Lower lobe of right lung (tissue), 2 donors: ENCODE data around the gene MMP13. TPM values are rescaled to one million over a fixed set of nuclear protein-coding genes. Genes with fewer than 3 reads are reported as not detected.

Experiments
- ATAC-seq, 2 donors: fragments of 200-7000 bp; cut with Tn5 transposase; one replicate each; pipeline ENCODE4 v1.9.1; 2020 to 2022; ENCODE audit warnings: mild to moderate bottlenecking in 2 of 2, moderate library complexity in 2 of 2
- DNase-seq: peaks from one replicate; pipeline ENCODE4 v3.0.0-alpha.2; 2020
- H3K27ac ChIP-seq: fragments of 200-600 bp; one replicate; pipeline ENCODE4 v1.8.0; 2022
- H3K27me3 ChIP-seq: fragments of 200-600 bp; one replicate; pipeline ENCODE4 v1.8.0; 2022; ENCODE audit warnings: low read depth
- H3K36me3 ChIP-seq: fragments of 200-600 bp; one replicate; pipeline ENCODE4 v1.8.0; 2022; ENCODE audit warnings: mild to moderate bottlenecking
- H3K4me1 ChIP-seq: fragments of 200-600 bp; one replicate; pipeline ENCODE4 v1.8.0; 2022
- H3K4me3 ChIP-seq: fragments of 200-600 bp; one replicate; pipeline ENCODE4 v1.8.0; 2022; ENCODE audit warnings: mild to moderate bottlenecking
- H3K9me3 ChIP-seq: fragments of 200-600 bp; one replicate; pipeline ENCODE4 v1.8.0; 2022
- intact Hi-C: fragments of 100-400 bp; cut with DNase I; formaldehyde crosslinking; loops from one replicate; pipeline ENCODE4 v1.11.0; 2022
- total RNA-seq: library from RNA; stranded (reverse); fragmentation: NEBNext Ultra II Directional; extraction: Animal tissue kit (Norgen Biotek cat#: 25700); gene quantifications from one replicate; pipeline ENCODE4 v1.2.1, GENCODE V29; 2021
- TF ChIP-seq, protein P1 (sequence below): fragments of 200-600 bp; IDR thresholded peaks from one replicate; pipeline ENCODE4 v1.8.0; 2022; ENCODE audit warnings: antibody characterized with exemption, mild to moderate bottlenecking
- donor health status: DM: no; HTN: yes; CAD: no; lungs with severe emphysema.

MMP13 gene
- total RNA-seq, 1 donor from 2014 or later = not detected

- DNase-seq = no peak
- peak in 1 of 2 donors; percentile 47 for ATAC-seq
- Histone ChIP-seq H3K27ac (no peak overlapping the region), H3K36me3 (no peaks in the 10 kb centered on the region), H3K27me3 (no peaks in the 10 kb centered on the region), H3K4me1 (no peaks in the 10 kb centered on the region), H3K9me3 (no peaks in the 10 kb centered on the region), H3K4me3 (no peak overlapping the region)
- intact Hi-C loops = no loop called here
- TF ChIP-seq, protein P1, sequence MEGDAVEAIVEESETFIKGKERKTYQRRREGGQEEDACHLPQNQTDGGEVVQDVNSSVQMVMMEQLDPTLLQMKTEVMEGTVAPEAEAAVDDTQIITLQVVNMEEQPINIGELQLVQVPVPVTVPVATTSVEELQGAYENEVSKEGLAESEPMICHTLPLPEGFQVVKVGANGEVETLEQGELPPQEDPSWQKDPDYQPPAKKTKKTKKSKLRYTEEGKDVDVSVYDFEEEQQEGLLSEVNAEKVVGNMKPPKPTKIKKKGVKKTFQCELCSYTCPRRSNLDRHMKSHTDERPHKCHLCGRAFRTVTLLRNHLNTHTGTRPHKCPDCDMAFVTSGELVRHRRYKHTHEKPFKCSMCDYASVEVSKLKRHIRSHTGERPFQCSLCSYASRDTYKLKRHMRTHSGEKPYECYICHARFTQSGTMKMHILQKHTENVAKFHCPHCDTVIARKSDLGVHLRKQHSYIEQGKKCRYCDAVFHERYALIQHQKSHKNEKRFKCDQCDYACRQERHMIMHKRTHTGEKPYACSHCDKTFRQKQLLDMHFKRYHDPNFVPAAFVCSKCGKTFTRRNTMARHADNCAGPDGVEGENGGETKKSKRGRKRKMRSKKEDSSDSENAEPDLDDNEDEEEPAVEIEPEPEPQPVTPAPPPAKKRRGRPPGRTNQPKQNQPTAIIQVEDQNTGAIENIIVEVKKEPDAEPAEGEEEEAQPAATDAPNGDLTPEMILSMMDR = no peak
These were observed 20.0 kb downstream of the MMP13 start for GRCh38 chr11:102935514-102935913.

DNA sequence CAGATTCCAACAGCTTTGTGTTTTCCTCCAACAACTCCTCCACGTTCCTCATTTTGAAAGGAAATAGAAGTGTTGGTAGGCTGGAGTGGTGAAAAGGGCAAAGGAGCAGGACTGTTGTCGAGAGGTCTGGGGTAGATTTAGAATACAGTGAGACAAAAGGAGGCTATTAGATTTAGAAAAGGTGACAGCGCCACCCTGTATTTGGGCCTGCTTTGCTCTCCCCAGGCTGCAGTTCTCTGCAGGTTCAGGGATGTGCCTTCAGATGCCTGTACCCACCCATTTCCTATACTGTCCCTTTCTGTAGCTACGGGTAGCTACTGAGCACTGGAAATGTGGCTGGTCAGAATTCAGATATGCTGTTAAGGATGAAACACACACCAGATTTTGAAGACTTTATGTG lies 20.8 kb downstream of the MMP13 start:
- no peak for DNase-seq
- Histone ChIP-seq H3K36me3 (no peaks in the 10 kb centered on the region), H3K4me3 (no peak overlapping the region), H3K9me3 (no peaks in the 10 kb centered on the region), H3K4me1 (no peaks in the 10 kb centered on the region), H3K27me3 (no peaks in the 10 kb centered on the region), H3K27ac (no peak overlapping the region)
- intact Hi-C loops = no loop called here
- TF ChIP-seq, protein P1 = no peak
- no peak for ATAC-seq

- H3K9me3 ChIP-seq = no peaks in the 10 kb centered on the region
- peak; percentile 36 to 55 for ATAC-seq
- TF ChIP-seq, protein P1 = no peak
These were observed 21.9 kb downstream of the MMP13 start for GRCh38 chr11:102933627-102934026.

GRCh38 chr11:102932678-102933077 lies 22.9 kb downstream of the MMP13 start:
- no peak overlapping the region for H3K27ac ChIP-seq
- DNase-seq (no peak), ATAC-seq (peak in 1 of 2 donors; percentile 41)
- TF ChIP-seq, protein P1 = no peak
- no peak overlapping the region for H3K4me3 ChIP-seq
- H3K4me1 ChIP-seq = no peaks in the 10 kb centered on the region
- no peaks in the 10 kb centered on the region for H3K36me3 ChIP-seq
- H3K9me3 ChIP-seq = no peaks in the 10 kb centered on the region
- intact Hi-C loops = no loop called here
- no peaks in the 10 kb centered on the region for H3K27me3 ChIP-seq

More at GRCh38 chr11:102933627-102934026, 21.9 kb downstream of the MMP13 start:
- intact Hi-C loops = no loop called here
- Histone ChIP-seq H3K4me3 (no peak overlapping the region), H3K27me3 (no peaks in the 10 kb centered on the region), H3K4me1 (no peaks in the 10 kb centered on the region), H3K27ac (no peak overlapping the region), H3K36me3 (no peaks in the 10 kb centered on the region)
- DNase-seq = no peak

GRCh38 chr11:102930451-102930850 lies 25.1 kb downstream of the MMP13 start:
- Histone ChIP-seq H3K36me3 (no peaks in the 10 kb centered on the region), H3K4me1 (peaks cover 10% of the 10 kb centered on the region), H3K27me3 (no peaks in the 10 kb centered on the region), H3K27ac (no peak overlapping the region), H3K9me3 (no peaks in the 10 kb centered on the region), H3K4me3 (no peak overlapping the region)
- intact Hi-C loops = no loop called here
- ATAC-seq (no peak), DNase-seq (no peak)
- TF ChIP-seq, protein P1 = no peak

DNA sequence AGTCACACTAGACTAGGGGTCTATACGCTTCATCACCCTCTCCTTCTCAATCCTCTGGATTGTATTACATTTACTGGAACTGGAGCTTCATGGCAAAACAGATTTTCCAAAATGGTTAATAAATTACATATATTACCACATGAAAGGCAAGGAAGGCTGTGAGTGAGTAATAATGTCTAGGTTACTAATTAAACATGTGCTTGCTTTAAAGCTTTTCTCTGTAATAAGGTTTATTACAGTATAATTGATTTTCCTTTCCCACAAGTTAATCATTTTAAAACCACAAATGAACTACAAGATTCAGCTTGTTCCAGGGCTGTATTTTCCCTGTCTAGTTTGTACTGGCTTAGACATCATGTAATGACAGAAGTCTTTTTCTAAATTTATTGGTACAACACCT lies 25.6 kb downstream of the MMP13 start:
- intact Hi-C loops = no loop called here
- no peaks in the 10 kb centered on the region for H3K27me3 ChIP-seq
- H3K36me3 ChIP-seq = no peaks in the 10 kb centered on the region
- H3K9me3 ChIP-seq = no peaks in the 10 kb centered on the region
- H3K4me1 ChIP-seq = peaks cover 10% of the 10 kb centered on the region
- DNase-seq (no peak), ATAC-seq (no peak)
- H3K4me3 ChIP-seq = no peak overlapping the region
- TF ChIP-seq, protein P1 = no peak
- H3K27ac ChIP-seq = no peak overlapping the region
